NCI-H1694 treated with DMSO at 0.1 percent for 48 hours (cell line): ENCODE data around the gene ATG13.

Experiments
- DNase-seq: peaks from one replicate; lab custom pipeline; 2025; lab: John Stamatoyannopoulos, UW

The ATG13 gene

DNA sequence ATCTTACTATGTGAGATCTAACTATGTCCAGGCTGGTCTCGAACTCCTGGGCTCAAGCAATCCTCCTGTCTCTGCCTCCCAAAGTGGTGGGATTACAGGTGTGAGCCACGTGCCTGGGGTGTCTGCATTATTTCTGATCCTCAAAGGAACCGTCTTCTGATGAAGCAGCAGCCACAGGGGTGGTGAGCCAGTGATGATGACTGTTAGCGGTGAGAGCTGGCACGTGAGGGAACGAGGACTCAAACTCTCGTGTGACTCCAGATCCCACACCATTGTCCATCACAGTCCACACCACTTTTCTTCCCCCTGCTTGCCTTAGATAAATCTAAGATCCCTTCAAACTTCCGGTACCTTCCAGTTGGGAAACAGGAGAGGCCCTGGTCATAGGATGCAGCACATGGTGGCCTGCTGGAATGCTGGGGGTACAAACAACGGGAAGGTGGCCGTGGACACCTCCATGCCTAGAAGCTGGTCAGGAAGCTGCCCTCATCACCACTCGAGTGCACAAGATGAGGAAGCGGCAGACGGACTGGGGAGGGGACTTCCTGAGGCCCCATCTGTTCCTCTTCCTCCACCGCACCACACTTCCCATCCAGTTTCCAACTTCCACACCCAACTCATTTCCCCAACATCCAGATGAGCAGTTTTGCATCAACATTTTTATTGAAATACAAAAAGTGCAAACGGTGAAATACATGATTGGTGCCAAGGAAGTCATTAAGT, 59.2 kb downstream of the ATG13 start:
- no peak for DNase-seq

- DNase-seq = no peak
Measured at GRCh38 chr11:46677169-46677568, 59.8 kb downstream of the ATG13 start.

- DNase-seq = no peak
Measured at GRCh38 chr11:46677991-46678740, 60.8 kb downstream of the ATG13 start.

DNA sequence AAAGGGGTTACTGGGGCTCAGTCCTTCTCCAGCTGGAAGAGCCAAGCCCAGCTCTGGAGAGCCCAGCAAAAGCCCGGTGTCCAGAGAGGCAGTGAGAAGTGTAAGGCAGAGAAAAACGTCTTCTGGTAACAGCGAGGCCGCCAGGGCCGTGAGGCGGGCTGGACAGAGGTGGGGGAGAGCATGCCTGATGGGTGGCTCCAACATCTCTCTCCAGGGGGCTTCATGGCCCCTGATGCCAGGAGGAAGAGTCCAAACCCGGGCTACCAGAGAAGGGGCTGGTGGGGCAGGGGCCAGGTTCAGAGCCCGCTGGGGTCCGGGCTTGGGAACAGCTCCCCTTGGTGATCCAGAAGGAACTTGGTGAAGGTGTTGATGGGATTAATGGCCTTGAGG, 61.4 kb downstream of the ATG13 start:
- no peak for DNase-seq

DNA sequence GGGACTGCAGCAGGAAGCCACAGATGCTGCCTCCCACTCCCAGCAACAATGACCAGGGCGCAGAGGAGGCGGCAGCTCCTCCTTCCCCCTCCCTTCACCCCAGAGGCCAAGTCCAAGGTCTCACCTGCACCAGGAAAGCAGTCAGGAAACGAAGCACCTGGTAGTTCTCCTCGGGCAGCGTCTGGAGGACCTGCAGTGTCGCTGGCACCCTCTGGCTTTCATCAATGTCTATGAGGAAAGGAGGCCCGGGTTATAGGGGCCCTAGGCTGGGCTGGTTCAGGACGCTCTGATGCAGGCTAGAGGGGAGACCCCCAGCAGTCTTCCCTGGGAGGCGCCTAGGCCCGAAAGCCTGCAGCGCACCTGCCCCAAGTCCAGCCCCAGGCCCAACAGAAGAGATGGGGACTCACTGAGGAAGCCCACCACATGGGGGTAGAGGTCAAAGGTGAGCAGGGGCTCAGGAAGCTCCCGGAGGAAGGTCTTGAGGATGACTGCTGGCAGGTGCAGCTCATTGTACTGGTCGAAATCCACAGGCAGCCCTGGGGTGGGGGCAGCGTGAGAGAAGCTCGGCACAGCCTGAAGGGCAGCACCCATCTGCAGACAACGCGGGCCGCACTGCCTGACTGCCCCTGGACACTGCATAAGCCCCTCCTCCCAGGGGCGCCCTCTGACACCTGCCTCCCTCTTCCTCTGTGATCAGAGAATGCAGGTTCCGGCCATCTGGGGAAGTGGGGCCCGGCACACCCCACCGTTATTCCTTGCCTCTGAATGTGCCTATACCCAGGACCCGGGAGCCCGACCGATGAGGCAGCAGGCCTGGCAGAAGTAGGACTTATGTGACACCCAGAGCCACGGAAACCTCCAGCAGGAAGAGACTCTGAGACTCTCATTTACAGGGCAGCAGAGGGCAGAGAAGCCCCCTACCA, 62.1 kb downstream of the ATG13 start:
- no peak for DNase-seq

DNA sequence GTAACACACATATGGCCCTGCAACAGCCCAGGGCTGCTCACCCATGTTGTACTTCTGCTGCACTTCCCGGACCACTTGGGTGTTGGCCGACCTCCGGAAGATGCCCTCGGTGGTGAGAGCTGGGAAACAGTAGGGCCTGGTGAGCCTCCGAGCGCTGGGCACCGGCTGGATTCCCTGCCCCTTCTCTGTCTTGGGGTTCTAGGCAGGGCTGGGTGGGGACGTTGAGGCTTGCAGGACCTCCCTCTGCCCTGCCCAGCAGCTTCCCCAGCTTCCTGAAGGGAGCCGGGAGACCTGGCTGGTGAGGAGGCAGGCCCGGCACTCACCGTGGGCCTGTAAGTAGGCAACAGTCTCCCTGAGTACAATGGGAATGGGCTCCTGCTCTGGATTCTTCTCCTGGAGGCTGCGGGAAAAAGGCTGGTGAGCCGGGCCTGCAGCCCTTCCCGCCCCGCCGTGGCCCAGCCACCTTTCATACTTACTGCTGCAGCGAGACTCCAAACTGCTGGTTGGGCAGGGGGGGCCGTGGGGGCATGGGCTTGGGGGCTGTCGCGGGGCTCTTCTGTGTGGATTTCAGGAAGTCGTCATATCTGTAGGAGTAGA, 62.9 kb downstream of the ATG13 start:
- no peak for DNase-seq

GRCh38 chr11:46680815-46681214, 63.5 kb downstream of the ATG13 start:
- DNase-seq = no peak

DNA sequence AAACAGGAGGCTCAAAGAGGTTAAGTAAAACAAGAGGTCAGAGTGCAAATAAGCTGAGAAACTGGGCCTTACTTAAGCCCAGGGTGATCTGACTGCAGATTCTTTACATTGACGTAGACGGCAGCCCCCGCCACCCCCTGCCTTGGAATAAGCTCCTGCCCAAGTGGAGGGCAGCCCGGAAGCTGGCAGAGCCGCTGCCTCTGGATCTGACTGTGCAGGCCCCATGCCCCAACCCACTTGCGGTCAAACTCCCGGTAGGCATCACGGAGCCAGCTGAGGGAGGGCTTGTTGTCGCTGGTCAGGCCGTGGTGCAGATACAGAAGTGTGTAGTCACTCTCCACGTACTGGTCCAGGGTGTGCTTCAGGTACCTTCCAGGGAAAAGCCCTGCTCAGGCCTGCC, 64.5 kb downstream of the ATG13 start:
- DNase-seq = no peak

GRCh38 chr11:46682773-46683752, 65.7 kb downstream of the ATG13 start:
- no peak for DNase-seq

GRCh38 chr11:46684367-46684766, 67.0 kb downstream of the ATG13 start:
- DNase-seq = no peak

GRCh38 chr11:46686886-46687795, 69.8 kb downstream of the ATG13 start:
- DNase-seq = peak; percentile 66

DNA sequence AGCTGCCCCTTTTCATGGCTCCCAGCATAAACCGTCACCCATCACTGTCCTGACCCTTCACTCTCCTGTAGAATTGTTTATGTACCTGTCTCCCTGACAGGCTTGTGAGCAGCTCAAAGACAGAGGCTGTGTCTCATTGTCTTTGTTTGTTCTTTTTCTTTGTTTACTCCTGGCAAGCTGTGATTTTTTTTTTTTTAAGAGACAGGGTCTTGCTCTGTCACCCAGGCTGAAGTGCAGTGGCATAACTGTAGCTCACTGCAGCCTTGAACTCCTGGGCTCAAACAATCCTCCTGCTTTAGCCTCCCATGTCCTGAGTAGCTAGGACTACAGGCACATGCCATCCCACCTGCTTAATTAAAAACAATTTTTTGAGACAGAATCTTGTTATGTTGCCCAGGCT, 73.3 kb downstream of the ATG13 start:
- DNase-seq = no peak

DNA sequence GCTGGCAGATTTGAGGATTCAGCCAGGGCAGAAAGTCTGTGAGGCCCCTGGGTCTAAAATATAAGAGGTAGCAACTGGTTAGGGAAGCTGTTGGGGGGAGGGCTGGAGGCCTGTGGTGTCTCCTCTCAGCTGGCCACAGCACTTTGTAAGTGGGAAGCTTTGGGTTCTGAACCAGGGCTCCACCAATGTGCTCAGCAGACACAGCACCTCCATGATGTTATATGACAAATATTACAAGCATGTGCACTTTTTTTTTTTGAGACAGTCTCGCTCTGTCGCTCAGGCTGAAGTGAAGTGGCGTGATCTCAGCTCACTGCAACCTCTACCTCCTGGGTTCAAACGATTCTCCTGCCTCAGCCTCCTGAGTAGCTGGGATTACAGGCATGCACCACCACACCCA, 75.1 kb downstream of the ATG13 start:
- DNase-seq = no peak

DNA sequence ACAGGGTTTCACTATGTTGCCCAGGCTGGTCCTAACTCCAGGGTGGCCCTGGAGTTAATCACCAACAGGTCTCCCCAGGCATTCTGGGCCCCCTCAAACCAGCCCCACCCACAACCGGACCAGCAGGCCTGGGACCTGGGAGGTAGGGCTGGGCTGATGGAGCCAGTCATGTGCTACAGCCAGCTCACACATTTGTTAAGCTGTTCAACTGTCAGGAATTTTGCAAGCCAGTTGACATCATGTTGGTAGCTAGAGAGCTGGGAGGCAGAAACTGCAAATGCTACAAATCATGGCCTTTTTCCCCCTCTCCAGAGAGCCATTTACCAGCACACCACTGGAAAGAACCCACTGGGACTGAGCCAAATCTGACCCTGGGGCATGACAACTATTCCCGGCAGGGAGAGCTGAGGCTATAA, 76.3 kb downstream of the ATG13 start:
- DNase-seq = no peak

- DNase-seq = no peak
Measured at GRCh38 chr11:46694072-46694471, 76.7 kb downstream of the ATG13 start.

- no peak for DNase-seq
Measured at GRCh38 chr11:46694607-46695006, 77.3 kb downstream of the ATG13 start.

- no peak for DNase-seq
Measured at GRCh38 chr11:46695345-46696211, 78.2 kb downstream of the ATG13 start.

DNA sequence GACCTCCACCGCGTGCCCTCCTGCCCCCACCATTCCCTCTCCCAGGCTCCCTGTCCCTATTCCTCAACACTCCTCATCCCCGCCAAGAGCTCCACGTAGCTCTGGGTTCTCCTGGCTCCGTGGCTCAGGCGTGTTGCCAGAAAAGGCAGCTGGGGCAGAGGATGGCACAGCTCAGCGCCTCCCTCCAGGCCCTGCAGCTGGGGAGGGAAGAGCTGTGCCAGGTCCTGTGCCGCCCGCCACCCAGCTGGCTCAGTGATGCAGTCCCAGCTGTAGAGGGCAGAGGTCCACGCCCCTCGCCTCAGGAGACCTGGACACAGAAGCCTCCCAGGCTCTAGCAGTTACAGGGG, 78.8 kb downstream of the ATG13 start:
- DNase-seq = peak; percentile 79

- no peak for DNase-seq
Measured at GRCh38 chr11:46697303-46697702, 80.0 kb downstream of the ATG13 start.
